Measurements from ENCODE around the gene KLF11. TPM values are rescaled to one million over a fixed set of nuclear protein-coding genes. Genes with fewer than 3 reads are reported as not detected.
"Not testable (repeated sequence)": the region's sequence is repeated elsewhere in the genome, so short reads cannot be mapped to it uniquely, and the experiment has no call there.

Gene KLF11
- total RNA-seq, 1 donor from 2014 or later = 21.1 TPM

- no peak for DNase-seq
- no peaks in the 10 kb centered on the region for H3K4me1 Mint-ChIP-seq (ENCODE audit: low read depth, unreplicated experiment)
- H3K36me3 Mint-ChIP-seq (ENCODE audit: unreplicated experiment) = peaks cover 6% of the 10 kb centered on the region
- H3K9me3 Mint-ChIP-seq (ENCODE audit: unreplicated experiment) = peaks cover 4% of the 10 kb centered on the region
- TF ChIP-seq CTCF (IDR thresholded peaks at IDR 0.05; ENCODE audit: partially characterized antibody, unreplicated experiment) = no peak
- peak overlapping the region; percentile 20 for H3K4me3 Mint-ChIP-seq (ENCODE audit: unreplicated experiment)
- no peaks in the 10 kb centered on the region for H3K27me3 Mint-ChIP-seq (ENCODE audit: unreplicated experiment)
- H3K27ac Mint-ChIP-seq (ENCODE audit: unreplicated experiment) = no peak overlapping the region
Measured at GRCh38 chr2:10008809-10009176, 34.6 kb upstream of the KLF11 start.

GRCh38 chr2:10009271-10009810 is 34.0 kb upstream of the KLF11 start:
- H3K4me3 Mint-ChIP-seq (ENCODE audit: unreplicated experiment) = no peak overlapping the region
- H3K9me3 Mint-ChIP-seq (ENCODE audit: unreplicated experiment) = peaks cover 4% of the 10 kb centered on the region
- no peak overlapping the region for H3K27ac Mint-ChIP-seq (ENCODE audit: unreplicated experiment)
- no peaks in the 10 kb centered on the region for H3K27me3 Mint-ChIP-seq (ENCODE audit: unreplicated experiment)
- no peaks in the 10 kb centered on the region for H3K4me1 Mint-ChIP-seq (ENCODE audit: low read depth, unreplicated experiment)
- no peak for DNase-seq
- no peak for TF ChIP-seq CTCF (IDR thresholded peaks at IDR 0.05; ENCODE audit: partially characterized antibody, unreplicated experiment)
- H3K36me3 Mint-ChIP-seq (ENCODE audit: unreplicated experiment) = peaks cover 6% of the 10 kb centered on the region

DNA sequence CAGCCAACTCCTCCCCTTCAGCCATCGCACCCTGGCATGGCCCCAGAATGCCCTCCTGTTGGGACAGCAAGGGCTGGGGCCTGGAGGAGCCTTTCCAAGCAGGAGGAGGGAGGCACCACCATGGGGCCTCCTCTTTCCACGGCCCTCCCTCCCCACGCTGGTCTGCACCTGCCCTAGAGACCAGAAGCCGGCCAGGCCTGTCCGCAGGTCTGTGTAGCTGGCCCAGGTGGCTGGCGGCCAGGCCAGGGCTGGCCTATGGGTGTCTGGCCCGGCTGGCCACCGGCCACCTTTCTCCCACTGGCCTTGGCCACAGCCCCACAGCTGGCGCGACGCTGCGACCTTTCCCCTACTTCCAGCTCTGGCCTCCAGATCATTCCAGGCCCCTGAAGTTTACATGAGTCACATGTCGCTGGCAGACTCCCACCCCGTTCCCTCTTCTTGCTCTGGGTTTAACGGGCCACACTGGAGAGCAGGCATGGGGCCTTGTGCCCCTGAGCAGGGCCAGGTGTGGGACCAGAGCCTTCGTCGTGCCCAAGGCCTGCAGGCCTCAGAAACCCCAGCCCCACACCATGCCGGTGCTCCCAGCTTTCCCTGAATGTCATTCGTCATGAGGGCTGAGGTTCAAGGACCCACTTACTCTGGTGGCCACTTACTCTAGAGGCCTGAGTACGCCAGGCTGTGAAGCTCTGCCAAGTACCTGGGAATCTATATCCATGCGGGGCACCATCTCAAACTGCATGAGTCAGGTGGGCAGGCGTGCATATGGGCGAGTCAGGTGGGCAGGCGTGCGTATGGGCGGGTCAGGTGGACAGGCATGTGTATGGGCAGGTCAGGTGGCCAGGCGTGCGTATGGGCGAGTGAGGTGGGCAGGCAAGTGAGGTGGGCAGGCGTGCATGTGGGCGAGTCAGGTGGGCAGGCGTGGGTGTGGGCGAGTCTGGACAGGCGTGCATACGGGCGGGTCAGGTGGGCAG is 33.3 kb upstream of the KLF11 start:
- TF ChIP-seq CTCF (IDR thresholded peaks at IDR 0.05; ENCODE audit: partially characterized antibody, unreplicated experiment) = no peak
- no peak for DNase-seq
- Mint-ChIP-seq H3K27ac (ENCODE audit: unreplicated experiment) (no peak overlapping the region), H3K36me3 (ENCODE audit: unreplicated experiment) (peaks cover 6% of the 10 kb centered on the region), H3K9me3 (ENCODE audit: unreplicated experiment) (peaks cover 4% of the 10 kb centered on the region), H3K4me3 (ENCODE audit: unreplicated experiment) (no peak overlapping the region), H3K27me3 (ENCODE audit: unreplicated experiment) (no peaks in the 10 kb centered on the region), H3K4me1 (ENCODE audit: low read depth, unreplicated experiment) (no peaks in the 10 kb centered on the region)

- not testable (repeated sequence) for H3K36me3 Mint-ChIP-seq (ENCODE audit: unreplicated experiment); H3K4me1 Mint-ChIP-seq (ENCODE audit: low read depth, unreplicated experiment); H3K27me3 Mint-ChIP-seq (ENCODE audit: unreplicated experiment); DNase-seq; H3K9me3 Mint-ChIP-seq (ENCODE audit: unreplicated experiment); H3K4me3 Mint-ChIP-seq (ENCODE audit: unreplicated experiment); H3K27ac Mint-ChIP-seq (ENCODE audit: unreplicated experiment)
Measured at GRCh38 chr2:10010861-10011605, 32.3 kb upstream of the KLF11 start.

- H3K4me3 Mint-ChIP-seq (ENCODE audit: unreplicated experiment); H3K27ac Mint-ChIP-seq (ENCODE audit: unreplicated experiment): not testable (repeated sequence)
Measured at GRCh38 chr2:10011606-10012325, 31.6 kb upstream of the KLF11 start.

GRCh38 chr2:10012366-10012962 is 30.9 kb upstream of the KLF11 start:
- H3K4me3 Mint-ChIP-seq (ENCODE audit: unreplicated experiment); DNase-seq; H3K27me3 Mint-ChIP-seq (ENCODE audit: unreplicated experiment); H3K9me3 Mint-ChIP-seq (ENCODE audit: unreplicated experiment); H3K4me1 Mint-ChIP-seq (ENCODE audit: low read depth, unreplicated experiment); H3K27ac Mint-ChIP-seq (ENCODE audit: unreplicated experiment); H3K36me3 Mint-ChIP-seq (ENCODE audit: unreplicated experiment): not testable (repeated sequence)

More at GRCh38 chr2:10011606-10012325, 31.6 kb upstream of the KLF11 start:
- DNase-seq; H3K36me3 Mint-ChIP-seq (ENCODE audit: unreplicated experiment); H3K9me3 Mint-ChIP-seq (ENCODE audit: unreplicated experiment); H3K27me3 Mint-ChIP-seq (ENCODE audit: unreplicated experiment); H3K4me1 Mint-ChIP-seq (ENCODE audit: low read depth, unreplicated experiment): not testable (repeated sequence)

All from glutamatergic neuron (in vitro differentiated cells).